ENCODE data around the gene RAMACL. TPM values are rescaled to one million over a fixed set of nuclear protein-coding genes. Genes with fewer than 3 reads are reported as not detected.

RAMACL gene
- total RNA-seq, 1 donor: 2.4 TPM

GRCh38 chr6:166612471-166612881, 26.0 kb upstream of the RAMACL start:
- no peak overlapping the region for H3K4me3 ChIP-seq (ENCODE audit: low read depth, low read length)
- TF ChIP-seq CTCF (IDR thresholded peaks at IDR 0.05; ENCODE audit: insufficient read depth, low read length): no peak
- no peak for DNase-seq (ENCODE audit: low read depth)

GRCh38 chr6:166611631-166612030, 25.2 kb upstream of the RAMACL start:
- TF ChIP-seq CTCF (IDR thresholded peaks at IDR 0.05; ENCODE audit: insufficient read depth, low read length): no peak
- DNase-seq (ENCODE audit: low read depth): no peak

GRCh38 chr6:166610069-166610468, 23.6 kb upstream of the RAMACL start:
- TF ChIP-seq CTCF (IDR thresholded peaks at IDR 0.05; ENCODE audit: insufficient read depth, low read length): no peak
- DNase-seq (ENCODE audit: low read depth): no peak
- H3K4me3 ChIP-seq (ENCODE audit: low read depth, low read length): no peak overlapping the region

More at GRCh38 chr6:166611631-166612030, 25.2 kb upstream of the RAMACL start:
- H3K4me3 ChIP-seq (ENCODE audit: low read depth, low read length): no peak overlapping the region

DNA sequence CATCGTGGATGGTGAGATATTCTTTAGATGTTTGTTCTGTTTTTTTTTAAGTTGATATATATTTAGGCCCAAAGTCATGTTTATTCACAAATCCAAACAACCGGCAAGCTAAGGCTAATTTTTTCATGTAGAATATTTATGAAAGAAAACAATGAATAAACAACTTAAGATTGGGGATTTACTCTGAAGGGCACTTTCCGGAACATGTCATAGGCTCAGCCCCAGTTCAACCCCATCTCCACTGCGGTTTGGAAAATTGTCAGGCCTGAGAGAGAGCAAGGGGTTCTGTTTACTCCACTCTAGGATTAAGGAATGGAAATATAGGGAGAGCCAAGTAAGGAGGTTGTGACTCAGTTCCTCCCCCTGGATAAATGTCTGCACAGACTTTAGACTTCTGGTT, 22.3 kb upstream of the RAMACL start:
- DNase-seq (ENCODE audit: low read depth): no peak
- no peak for TF ChIP-seq CTCF (IDR thresholded peaks at IDR 0.05; ENCODE audit: insufficient read depth, low read length)
- no peak overlapping the region for H3K4me3 ChIP-seq (ENCODE audit: low read depth, low read length)

- no peak for TF ChIP-seq CTCF (IDR thresholded peaks at IDR 0.05; ENCODE audit: insufficient read depth, low read length)
- DNase-seq (ENCODE audit: low read depth): no peak
- no peak overlapping the region for H3K4me3 ChIP-seq (ENCODE audit: low read depth, low read length)
These were observed 19.3 kb upstream of the RAMACL start for GRCh38 chr6:166605752-166606151.

GRCh38 chr6:166604911-166605310, 18.4 kb upstream of the RAMACL start:
- no peak for DNase-seq (ENCODE audit: low read depth)
- TF ChIP-seq CTCF (IDR thresholded peaks at IDR 0.05; ENCODE audit: insufficient read depth, low read length): no peak
- no peak overlapping the region for H3K4me3 ChIP-seq (ENCODE audit: low read depth, low read length)

GRCh38 chr6:166604328-166604727, 17.9 kb upstream of the RAMACL start:
- H3K4me3 ChIP-seq (ENCODE audit: low read depth, low read length): no peak overlapping the region
- no peak for DNase-seq (ENCODE audit: low read depth)
- no peak for TF ChIP-seq CTCF (IDR thresholded peaks at IDR 0.05; ENCODE audit: insufficient read depth, low read length)

All from fibroblast of the aortic adventitia (primary cell).